IMR-90 (cell line): ENCODE results near the gene TPCN1. TPM values are rescaled to one million over a fixed set of nuclear protein-coding genes. Genes with fewer than 3 reads are reported as not detected.
A peak's percentile ranks its signal among the peaks of the same experiment; 100 is the strongest.

Experiments
- ATAC-seq: fragments of 200-7000 bp; cut with Tn5 transposase; 2 replicates; pipeline ENCODE4 v1.9.1; 2020; ENCODE audit warnings: low read depth, mild to moderate bottlenecking, moderate library complexity
- BruUV-seq: library from RNA; stranded (reverse); fragments of 400-500 nt; replicated peaks from 2 replicates; lab custom pipeline; 2021; lab: Mats Ljungman, UMichigan
- CTCF ChIA-PET: fragments of 300-600 bp; formaldehyde crosslinking; extraction: SDS; loops from one replicate; lab custom pipeline; 2021; ENCODE audit warnings: antibody characterized with exemption; lab: Yijun Ruan, JAX
- POLR2A ChIA-PET: fragments of 300-600 bp; sonication (Branson Sonifier 250); formaldehyde crosslinking; loops from one replicate; lab custom pipeline; 2022; ENCODE audit warnings: antibody characterized with exemption; ENCODE audit not compliant: unreplicated experiment; lab: Charles Lee
- DNase-seq: peaks from one replicate; pipeline ENCODE4 v3.0.0; 2013
- H2AFZ ChIP-seq: replicated peaks from 2 replicates; pipeline ENCODE3; 2013; ENCODE audit warnings: low read length, mild to moderate bottlenecking; ENCODE audit not compliant: poor library complexity
- H2AK5ac ChIP-seq: 2 replicates; pipeline ENCODE4 v1.6.1; 2013; ENCODE audit warnings: low read depth, low read length, inconsistent platforms
- H2AK9ac ChIP-seq: replicated peaks from 2 replicates; pipeline ENCODE3; 2013; ENCODE audit warnings: mild to moderate bottlenecking, low read depth, low read length, moderate library complexity; ENCODE audit not compliant: poor library complexity
- H2BK120ac ChIP-seq: 2 replicates; pipeline ENCODE4 v1.6.1; 2013; ENCODE audit warnings: low read depth, low read length, inconsistent platforms
- H2BK15ac ChIP-seq: 3 replicates; pipeline ENCODE4 v1.6.1; 2013; ENCODE audit warnings: low read depth, low read length, inconsistent platforms
- H2BK20ac ChIP-seq: 2 replicates; pipeline ENCODE4 v1.6.1; 2013; ENCODE audit warnings: low read depth, mild to moderate bottlenecking, inconsistent platforms, low read length, moderate library complexity
- H2BK5ac ChIP-seq: 2 replicates; pipeline ENCODE4 v1.6.1; 2013; ENCODE audit warnings: mild to moderate bottlenecking, low read depth, low read length, inconsistent platforms; ENCODE audit not compliant: poor library complexity, severe bottlenecking
- H3K14ac ChIP-seq: replicated peaks from 2 replicates; pipeline ENCODE4 v1.6.1; 2013; ENCODE audit warnings: low read depth, low read length, inconsistent platforms
- H3K18ac ChIP-seq: 2 replicates; pipeline ENCODE4 v1.6.1; 2013; ENCODE audit warnings: low read depth, low read length, control low read depth
- H3K23ac ChIP-seq: 2 replicates; pipeline ENCODE4 v1.6.1; 2013; ENCODE audit warnings: low read depth, low read length, inconsistent platforms
- H3K27ac ChIP-seq: 2 replicates; pipeline ENCODE4 v1.5.1; 2013; ENCODE audit warnings: mild to moderate bottlenecking, control low read depth, low read length; ENCODE audit not compliant: insufficient read depth
- H3K27me3 ChIP-seq: 2 replicates; pipeline ENCODE4 v1.6.1; 2013; ENCODE audit warnings: low read length; ENCODE audit not compliant: control insufficient read depth, insufficient read depth
- H3K36me3 ChIP-seq: 2 replicates; pipeline ENCODE4 v1.6.1; 2013; ENCODE audit warnings: low read length, mixed read lengths; ENCODE audit not compliant: control insufficient read depth, insufficient read depth
- H3K4ac ChIP-seq: 2 replicates; pipeline ENCODE4 v1.6.1; 2013; ENCODE audit warnings: low read depth, low read length, inconsistent platforms
- H3K4me1 ChIP-seq: 2 replicates; pipeline ENCODE4 v1.6.1; 2013; ENCODE audit warnings: low read length, mixed read lengths; ENCODE audit not compliant: control insufficient read depth, insufficient read depth
- H3K4me2 ChIP-seq: 2 replicates; pipeline ENCODE4 v1.6.1; 2013; ENCODE audit warnings: low read depth, mild to moderate bottlenecking, control low read depth, low read length, moderate library complexity
- H3K4me3 ChIP-seq: 2 replicates; pipeline ENCODE4 v1.5.1; 2013; ENCODE audit warnings: low read depth, mild to moderate bottlenecking, control low read depth, low read length, moderate library complexity; ENCODE audit not compliant: insufficient read depth
- H3K56ac ChIP-seq: 2 replicates; pipeline ENCODE4 v1.6.1; 2013; ENCODE audit warnings: low read length, inconsistent platforms; ENCODE audit not compliant: insufficient read depth; ENCODE audit errors: extremely low read depth
- H3K79me1 ChIP-seq, 2 experiments: 2 replicates each; pipeline ENCODE4 v1.6.1; 2013; ENCODE audit warnings: low read length in 2 of 2, inconsistent platforms in 1 of 2, low read depth in 1 of 2
- H3K9ac ChIP-seq: 2 replicates; pipeline ENCODE4 v1.6.1; 2013; ENCODE audit warnings: low read depth, low read length, control low read depth
- H3K9me1 ChIP-seq: 2 replicates; pipeline ENCODE4 v1.6.1; 2013; ENCODE audit warnings: low read length, inconsistent platforms; ENCODE audit not compliant: insufficient read depth
- H3K9me3 ChIP-seq: 2 replicates; pipeline ENCODE4 v1.6.1; 2013; ENCODE audit warnings: low read length; ENCODE audit not compliant: control insufficient read depth, insufficient read depth
- H4K20me1 ChIP-seq: 2 replicates; pipeline ENCODE4 v1.6.1; 2013; ENCODE audit warnings: low read length, inconsistent platforms; ENCODE audit not compliant: insufficient read depth
- H4K5ac ChIP-seq: 2 replicates; pipeline ENCODE4 v1.6.1; 2013; ENCODE audit warnings: mild to moderate bottlenecking, low read depth, low read length, control low read depth
- H4K8ac ChIP-seq, 2 experiments: 2 replicates each; pipeline ENCODE4 v1.6.1; 2013; ENCODE audit warnings: low read depth in 2 of 2, low read length in 2 of 2, control low read depth in 1 of 2, inconsistent platforms in 1 of 2
- H4K91ac ChIP-seq: 2 replicates; pipeline ENCODE4 v1.6.1; 2013; ENCODE audit warnings: low read depth, low read length, inconsistent platforms; ENCODE audit not compliant: insufficient read depth
- CHD1 ChIP-seq: IDR thresholded peaks from 2 replicates; pipeline ENCODE4 v1.6.1; 2012; ENCODE audit warnings: low read depth, low read length, improper control_type of control experiment
- CTCF ChIP-seq: conservative IDR thresholded peaks from 2 replicates; pipeline ENCODE4 v1.5.1; 2012; ENCODE audit warnings: mild to moderate bottlenecking, low read depth, low read length, improper control_type of control experiment
- ELK1 ChIP-seq: fragments of 150-350 bp; IDR thresholded peaks from 2 replicates; pipeline ENCODE4 v1.6.1; 2016; ENCODE audit warnings: low read depth, mild to moderate bottlenecking, low read length, moderate library complexity, borderline replicate concordance
- FOS ChIP-seq: fragments of 150-350 bp; IDR thresholded peaks from 2 replicates; pipeline ENCODE4 v1.6.1; 2016; ENCODE audit warnings: low read depth, low read length
- MAFK ChIP-seq: IDR thresholded peaks from 2 replicates; pipeline ENCODE4 v1.6.1; 2012; ENCODE audit warnings: low read depth, low read length, improper control_type of control experiment
- MAZ ChIP-seq: IDR thresholded peaks from 2 replicates; pipeline ENCODE4 v1.6.1; 2012; ENCODE audit warnings: low read depth, mild to moderate bottlenecking, low read length, improper control_type of control experiment, moderate library complexity, borderline replicate concordance
- MXI1 ChIP-seq: IDR thresholded peaks from 2 replicates; pipeline ENCODE4 v1.6.1; 2012; ENCODE audit warnings: low read depth, mild to moderate bottlenecking, low read length, moderate library complexity, borderline replicate concordance
- NFE2L2 ChIP-seq: fragments of 150-350 bp; IDR thresholded peaks from 2 replicates; pipeline ENCODE4 v1.6.1; 2016; ENCODE audit warnings: low read depth, mild to moderate bottlenecking, low read length
- POLR2A ChIP-seq: IDR thresholded peaks from 2 replicates; pipeline ENCODE4 v1.6.1; 2012; ENCODE audit warnings: mild to moderate bottlenecking, low read depth, low read length
- RAD21 ChIP-seq: IDR thresholded peaks from 2 replicates; pipeline ENCODE4 v1.6.1; 2012; ENCODE audit warnings: low read length, improper control_type of control experiment
- RCOR1 ChIP-seq: IDR thresholded peaks from 2 replicates; pipeline ENCODE4 v1.6.1; 2012; ENCODE audit warnings: mild to moderate bottlenecking, low read length, improper control_type of control experiment; ENCODE audit not compliant: insufficient replicate concordance
- RFX5 ChIP-seq: IDR thresholded peaks from 2 replicates; pipeline ENCODE4 v1.8.0; 2012; ENCODE audit warnings: low read depth, mild to moderate bottlenecking, low read length, moderate library complexity
- SMC3 ChIP-seq: fragments of 150-350 bp; IDR thresholded peaks from 2 replicates; pipeline ENCODE4 v1.6.1; 2016; ENCODE audit warnings: low read depth, mild to moderate bottlenecking, antibody characterized with exemption, low read length, moderate library complexity
- USF2 ChIP-seq: fragments of 150-350 bp; IDR thresholded peaks from 2 replicates; pipeline ENCODE4 v1.6.1; 2017; ENCODE audit warnings: mild to moderate bottlenecking, antibody characterized with exemption, low read length, low read depth
- WGBS, 2 experiments: methylation state at CpG; one replicate each; pipeline versions ENCODE4 v1.1.5 to v1.1.7; 2013; ENCODE audit warnings: missing lambda C conversion rate in 2 of 2; ENCODE audit not compliant: insufficient read length in 1 of 2; ENCODE audit errors: extremely low coverage in 2 of 2; 5-methylcytosine and 5-hydroxymethylcytosine counted together
- dilution Hi-C: fragments of 300-500 bp; cut with HindIII; formaldehyde crosslinking; loops from one replicate; pipeline ENCODE4 v1.14.3; 2018; ENCODE audit warnings: low sequenced_read_pairs; ENCODE audit not compliant: unreplicated experiment
- in situ Hi-C: fragments of 300-500 bp; cut with MboI; formaldehyde crosslinking; loops from 3 replicates; pipeline ENCODE4 v1.14.3; 2019; ENCODE audit warnings: low sequenced_read_pairs, inconsistent platforms, mixed read lengths
- intact Hi-C: fragments of 100-400 bp; cut with micrococcal nuclease; formaldehyde crosslinking; loops from 2 replicates; pipeline ENCODE4 v1.10.0; 2022
- polyA plus RNA-seq, 3 experiments: library from polyadenylated mRNA; depleted of rRNA; stranded (reverse); fragments of >200 nt; gene quantifications; 2 replicates each; pipeline ENCODE4 v1.2.3, GENCODE V29; 2012; ENCODE audit warnings: low replicate concordance in 1 of 3
- total RNA-seq: library from RNA; depleted of rRNA; stranded (reverse); fragments of >200 nt; gene quantifications from 2 replicates; pipeline ENCODE4 v1.2.3, GENCODE V29; 2012

TPCN1 gene
- total and polyA plus RNA-seq, 2 of the 4 experiments (the other 2 are of a cell fraction): 2.0 to 13.2 TPM

- BruUV-seq: no TSS peak
- ChIA-PET CTCF (no interaction called here), POLR2A (no interaction called here)
- H4K20me1 ChIP-seq: no peaks in the 10 kb centered on the region
- H2BK5ac ChIP-seq: no peak overlapping the region
- H3K4me1 ChIP-seq: peaks cover 7% of the 10 kb centered on the region
- no peak for DNase-seq
- peak overlapping the region; percentile 44 for H2AK9ac ChIP-seq
- no peak overlapping the region for H3K9ac ChIP-seq
- H2BK20ac ChIP-seq: peak overlapping the region; percentile 87
- H2AK5ac ChIP-seq: peak overlapping the region; percentile 95
- peak overlapping the region; percentile 82 for H3K4ac ChIP-seq
- H3K27ac ChIP-seq: peak overlapping the region; percentile 30; the same call in 1 of the 2 replicates
- no peak overlapping the region for H2AFZ ChIP-seq
- no peak for ATAC-seq
- no peak overlapping the region for H4K5ac ChIP-seq
- no peak overlapping the region for H3K4me3 ChIP-seq
- H3K9me3 ChIP-seq: peaks cover 4% of the 10 kb centered on the region
- peak overlapping the region; percentile 77; the same call in 2 of the 3 replicates for H2BK15ac ChIP-seq
- peak overlapping the region; percentile 72 to 81 for H4K8ac ChIP-seq
- 89% methylated on average over 5 of the region's 15 CpGs; no CpG with 5 or more reads in 1 of the 2 experiments for WGBS, 2 experiments
- H3K14ac ChIP-seq: peak overlapping the region; percentile 83; the same call in 1 of the 2 replicates
- H3K4me2 ChIP-seq: no peak overlapping the region
- dilution Hi-C loops: no loop called here
- H2BK120ac ChIP-seq: peak overlapping the region; percentile 79
- H3K23ac ChIP-seq: 0 out of 2 replicates have a peak overlapping the region, but pooled peaks have one; percentile 47
- no peaks in the 10 kb centered on the region for H3K27me3 ChIP-seq
- no peak overlapping the region for H3K56ac ChIP-seq
- H3K36me3 ChIP-seq: peaks cover 37% of the 10 kb centered on the region
- no peak overlapping the region for H3K18ac ChIP-seq
- H4K91ac ChIP-seq: no peak overlapping the region
- peaks cover 11% of the 10 kb centered on the region; the same call in 1 of the 2 replicates for H3K9me1 ChIP-seq
- no peaks in the 10 kb centered on the region for H3K79me1 ChIP-seq
- in situ Hi-C loops: no loop called here
- intact Hi-C loops: no loop called here
- no peak for TF ChIP-seq RAD21
- no peak for TF ChIP-seq RCOR1
- no peak for TF ChIP-seq NFE2L2
- TF ChIP-seq ELK1: no peak
- no peak for TF ChIP-seq POLR2A
- no peak for TF ChIP-seq USF2
- TF ChIP-seq MAFK: no peak
- no peak for TF ChIP-seq MXI1
- TF ChIP-seq FOS: no peak
- no peak for TF ChIP-seq MAZ
- TF ChIP-seq CTCF: no peak
- no peak for TF ChIP-seq SMC3
- TF ChIP-seq CHD1: no peak
- no peak for TF ChIP-seq RFX5
These were observed 9.3 kb downstream of the TPCN1 start for GRCh38 chr12:113230315-113231234.
